Fibroblast of gingiva (primary cell): ENCODE results near the gene USP38.
A peak's percentile ranks its signal among the peaks of the same experiment; 100 is the strongest.
"Not testable (repeated sequence)": the region's sequence is repeated elsewhere in the genome, so short reads cannot be mapped to it uniquely, and the experiment has no call there.

Experiments used
- DNase-seq: peaks from one replicate; pipeline ENCODE4 v3.0.0-alpha.2; 2011; ENCODE audit warnings: low read depth

USP38 gene

GRCh38 chr4:143207555-143207954, 22.8 kb downstream of the USP38 start:
- peak; percentile 10 for DNase-seq

GRCh38 chr4:143212566-143212965, 27.8 kb downstream of the USP38 start:
- no peak for DNase-seq

DNA sequence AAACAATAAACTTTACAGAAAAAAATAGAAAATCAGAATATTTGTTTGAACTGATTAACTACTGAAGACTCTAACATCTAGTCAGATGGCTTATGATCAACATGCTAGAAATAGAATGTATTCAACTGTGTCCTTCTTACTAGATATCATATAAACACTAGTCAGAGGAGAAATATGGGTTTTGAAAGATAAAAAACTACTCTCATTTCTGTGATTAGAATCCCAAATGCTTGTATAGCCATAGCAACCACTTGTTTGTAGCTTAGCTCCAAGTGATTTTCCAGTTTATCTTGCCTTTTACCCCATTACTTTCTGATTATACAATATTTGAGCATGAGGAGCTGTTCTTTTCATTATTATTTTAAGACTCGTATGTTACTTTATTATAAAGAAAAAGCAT, 31.2 kb downstream of the USP38 start:
- DNase-seq = no peak

- no peak for DNase-seq
Measured at GRCh38 chr4:143224255-143224654, 39.5 kb downstream of the USP38 start.

DNA sequence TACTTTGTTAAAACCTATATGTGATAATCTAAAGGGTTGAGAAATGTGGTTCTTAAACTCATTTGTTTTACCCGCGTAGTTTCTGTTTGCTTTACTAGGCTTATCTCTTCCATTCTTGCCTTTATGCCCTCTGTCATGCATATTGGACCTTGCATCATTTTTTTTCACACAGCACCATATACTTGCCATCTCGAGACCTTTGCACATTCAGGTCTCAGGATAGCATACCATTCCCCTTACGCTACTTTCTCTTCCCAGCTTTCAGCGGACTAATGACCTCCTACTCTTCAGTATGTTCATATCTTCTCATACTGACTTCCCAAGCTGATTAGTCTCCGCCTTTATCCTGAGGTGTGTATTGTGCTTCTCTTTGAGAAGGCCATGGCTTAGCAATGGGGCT, 40.5 kb downstream of the USP38 start:
- DNase-seq = no peak

DNA sequence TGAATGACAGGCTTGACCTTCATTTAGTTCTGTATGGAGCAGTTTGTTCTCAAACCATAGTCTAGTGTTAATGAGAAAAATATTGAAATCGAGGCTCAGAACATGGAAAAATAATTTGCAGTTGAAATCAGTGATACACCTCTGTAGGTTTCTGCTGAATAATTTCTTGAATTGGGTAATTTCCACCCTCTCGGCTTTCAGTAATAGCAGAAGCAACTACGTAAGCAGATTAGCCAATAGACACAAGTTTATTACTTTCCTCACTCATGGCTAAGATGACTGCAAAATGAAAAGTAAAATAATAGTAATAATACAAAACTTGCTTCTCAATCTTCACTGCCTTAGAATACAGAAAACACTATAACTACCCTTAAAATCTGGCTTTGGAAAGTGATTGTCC, 46.0 kb downstream of the USP38 start:
- DNase-seq = peak; percentile 29

DNA sequence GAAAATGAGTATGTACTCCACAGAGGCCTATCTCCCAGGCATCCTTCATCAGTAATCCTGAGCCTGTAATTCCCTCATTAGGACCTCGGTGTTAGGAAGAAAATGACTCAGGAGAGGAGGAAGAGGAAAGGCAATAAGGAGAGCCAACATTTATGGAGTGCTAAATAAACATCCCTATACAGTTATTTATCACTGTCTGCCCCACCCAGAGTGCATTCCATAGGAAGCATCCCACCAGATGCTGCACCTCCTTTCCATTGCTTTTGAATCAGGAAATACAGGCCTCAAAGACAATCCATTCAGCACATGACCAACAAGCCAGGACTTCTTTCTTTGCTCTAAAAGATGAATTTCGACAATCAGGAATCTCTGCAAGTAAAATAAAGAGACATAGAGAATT, 47.6 kb downstream of the USP38 start:
- no peak for DNase-seq

GRCh38 chr4:143234153-143234552, 49.4 kb downstream of the USP38 start:
- DNase-seq = no peak

DNA sequence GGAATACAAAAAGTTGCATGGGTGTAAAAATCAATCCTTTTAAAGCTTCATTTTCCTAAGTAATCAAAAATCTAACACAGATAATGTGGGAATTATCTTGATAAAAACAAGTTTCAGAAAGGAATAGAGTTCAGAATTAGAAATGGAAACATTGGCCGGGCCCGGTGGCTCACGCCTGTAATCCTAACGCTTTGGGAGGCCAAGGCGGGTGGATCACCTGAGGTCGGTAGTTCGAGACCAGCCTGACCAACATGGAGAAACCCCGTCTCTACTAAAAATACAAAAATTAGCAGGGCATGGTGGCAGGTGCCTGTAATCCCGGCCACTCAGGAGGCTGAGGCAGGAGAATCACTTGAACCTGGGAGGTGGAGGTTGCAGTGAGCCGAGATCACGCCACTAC, 52.5 kb downstream of the USP38 start:
- not testable (repeated sequence) for DNase-seq

DNA sequence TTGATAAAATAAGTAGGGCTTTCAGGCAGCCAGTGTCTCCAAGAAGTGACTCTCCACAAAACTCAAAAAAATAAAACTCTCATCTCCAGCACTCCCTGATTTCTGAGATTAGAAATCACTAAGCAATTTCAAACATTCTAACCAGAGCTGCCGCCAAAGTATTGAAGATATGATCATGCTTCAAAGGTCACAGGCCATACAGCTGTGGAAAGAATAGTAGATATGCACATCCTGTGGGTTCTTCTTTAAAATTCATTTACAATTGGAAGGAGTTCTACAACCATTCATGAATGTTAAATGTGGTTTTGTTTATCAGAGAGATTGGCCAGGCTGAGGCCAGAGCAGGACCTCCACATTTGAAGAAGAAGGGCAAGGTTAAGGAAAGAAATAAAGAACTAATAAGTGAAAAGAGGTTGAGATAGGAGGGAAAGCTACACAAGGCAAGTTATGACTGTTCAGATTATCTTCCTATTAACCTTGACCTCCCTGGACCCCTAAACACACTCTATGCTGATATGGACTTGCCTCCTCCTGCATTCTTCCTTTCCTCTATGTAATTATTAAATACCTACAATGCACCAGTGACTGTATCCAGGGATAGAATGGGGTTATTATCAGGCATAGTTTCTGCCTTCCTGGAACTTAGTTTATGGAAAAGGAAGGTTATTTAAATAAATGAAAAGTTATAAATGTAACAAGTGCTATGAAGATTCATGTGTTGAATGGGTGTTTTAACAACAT, 56.4 kb downstream of the USP38 start:
- no peak for DNase-seq

DNA sequence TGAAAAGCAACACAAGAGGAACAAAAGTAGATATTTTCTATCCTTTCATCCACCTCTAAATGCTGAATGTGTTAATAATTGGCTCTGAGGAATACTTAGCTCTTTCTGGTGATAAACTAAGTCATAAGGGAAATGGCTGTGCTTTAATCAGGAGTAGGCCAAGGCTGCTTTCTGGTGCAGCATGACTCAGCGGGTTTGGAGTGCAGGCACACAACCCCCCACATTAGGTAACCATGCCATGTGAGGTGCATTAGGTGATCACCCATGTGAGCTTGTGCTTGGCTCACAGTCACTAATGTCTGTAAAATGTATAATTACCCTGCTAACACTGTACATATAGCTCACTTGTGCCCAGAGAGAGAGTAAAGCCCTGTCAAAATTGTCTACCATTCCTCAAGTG, 57.2 kb downstream of the USP38 start:
- DNase-seq = no peak

- no peak for DNase-seq
Measured at GRCh38 chr4:143243041-143243440, 58.3 kb downstream of the USP38 start.

GRCh38 chr4:143246977-143247376, 62.3 kb downstream of the USP38 start:
- DNase-seq = no peak

DNA sequence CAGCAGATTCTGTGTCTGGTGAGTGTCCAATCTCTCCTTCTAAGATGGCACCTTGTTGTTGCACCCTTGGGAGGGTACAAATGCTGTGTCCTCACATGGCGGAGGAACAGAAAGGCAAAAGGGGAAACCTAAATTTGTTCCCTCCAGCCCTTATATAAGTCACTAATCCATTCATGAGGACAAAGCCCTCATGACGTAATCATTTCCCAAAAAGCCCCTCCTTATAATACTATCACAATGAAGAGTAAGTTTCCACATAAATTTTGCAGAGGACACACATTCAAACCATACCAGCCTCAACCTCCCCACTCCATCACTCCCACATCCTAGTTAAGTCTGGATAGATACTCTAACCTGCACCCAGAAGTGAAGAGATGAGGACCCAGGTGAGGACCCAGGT, 63.1 kb downstream of the USP38 start:
- DNase-seq = no peak

DNA sequence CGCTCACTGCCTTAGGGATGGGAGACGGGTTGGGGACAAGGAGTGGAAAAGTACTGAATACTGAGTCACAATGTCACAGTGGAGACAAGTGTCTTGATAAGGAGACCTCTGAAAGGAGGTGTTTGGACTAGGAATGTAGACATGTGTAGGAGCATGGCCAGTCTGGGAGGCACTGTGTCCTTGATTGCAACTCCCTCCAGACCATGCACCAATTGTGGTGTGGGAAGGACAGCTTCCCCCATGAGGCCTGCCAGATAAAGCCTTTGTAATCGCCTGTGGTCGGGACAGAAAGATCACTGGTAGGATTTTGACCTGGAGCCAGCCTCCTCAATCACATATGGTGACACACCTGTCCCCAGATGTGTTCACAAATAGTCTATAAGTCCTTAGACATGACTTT, 64.1 kb downstream of the USP38 start:
- DNase-seq = no peak

GRCh38 chr4:143250617-143251016, 65.9 kb downstream of the USP38 start:
- DNase-seq = no peak

DNA sequence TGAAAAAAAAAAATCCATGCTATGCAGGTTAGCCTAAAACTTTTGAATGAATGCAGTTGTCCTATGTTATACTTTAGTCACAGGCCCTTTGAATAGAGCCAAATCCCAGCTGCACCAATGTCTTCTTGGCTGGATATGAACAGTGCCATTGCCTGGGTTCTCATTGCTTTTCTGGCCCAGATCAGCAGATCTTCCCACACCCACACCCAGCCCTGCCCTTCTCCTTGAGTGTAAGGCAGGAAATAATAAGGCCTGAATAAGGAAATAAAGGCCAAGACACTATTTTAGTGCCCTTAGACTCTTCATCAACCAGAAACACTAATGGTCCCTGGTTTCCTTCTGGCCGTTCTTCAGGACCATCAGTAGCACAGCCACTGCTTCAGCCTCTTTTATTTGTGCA, 66.6 kb downstream of the USP38 start:
- no peak for DNase-seq

DNA sequence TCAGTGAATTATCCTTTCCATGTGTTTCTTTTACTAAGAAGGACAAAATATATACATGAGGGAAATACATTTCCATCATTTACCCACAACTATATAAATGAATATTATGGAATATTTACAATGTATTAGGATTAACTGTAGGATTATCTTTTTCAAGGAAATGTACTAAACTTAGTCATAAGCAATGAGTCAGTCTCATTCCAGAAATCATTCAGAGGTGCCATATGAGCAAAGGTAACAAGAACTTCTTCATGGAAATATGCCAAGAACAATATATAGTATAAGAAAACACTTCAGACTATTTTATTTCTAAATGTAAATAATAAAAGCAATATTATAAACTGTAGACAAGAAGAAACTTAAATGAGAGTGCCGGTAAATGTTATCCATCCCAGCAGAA, 67.1 kb downstream of the USP38 start:
- no peak for DNase-seq

DNA sequence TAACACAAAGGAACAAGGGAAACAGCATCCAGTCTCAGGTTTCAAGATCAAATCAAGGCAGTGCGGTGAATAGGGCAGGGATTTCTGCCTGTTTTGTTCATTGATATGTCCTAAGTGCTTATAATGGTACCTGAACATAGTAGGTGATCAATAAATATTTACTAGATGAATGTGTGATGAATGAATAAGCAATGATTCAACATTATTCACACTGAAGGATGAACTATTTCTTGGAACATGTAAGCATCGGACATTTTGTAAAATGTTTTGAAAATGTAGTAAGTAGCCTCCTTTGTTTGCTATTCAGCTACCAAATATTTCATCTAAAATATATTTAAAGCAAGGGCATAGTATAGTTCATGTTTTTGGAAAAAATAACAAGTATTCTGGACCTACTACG, 67.8 kb downstream of the USP38 start:
- no peak for DNase-seq

GRCh38 chr4:143253166-143253565, 68.4 kb downstream of the USP38 start:
- no peak for DNase-seq

- no peak for DNase-seq
Measured at GRCh38 chr4:143254491-143255226, 69.9 kb downstream of the USP38 start.

- no peak for DNase-seq
Measured at GRCh38 chr4:143256456-143256855, 71.7 kb downstream of the USP38 start.

GRCh38 chr4:143257356-143257755, 72.6 kb downstream of the USP38 start:
- DNase-seq = no peak

DNA sequence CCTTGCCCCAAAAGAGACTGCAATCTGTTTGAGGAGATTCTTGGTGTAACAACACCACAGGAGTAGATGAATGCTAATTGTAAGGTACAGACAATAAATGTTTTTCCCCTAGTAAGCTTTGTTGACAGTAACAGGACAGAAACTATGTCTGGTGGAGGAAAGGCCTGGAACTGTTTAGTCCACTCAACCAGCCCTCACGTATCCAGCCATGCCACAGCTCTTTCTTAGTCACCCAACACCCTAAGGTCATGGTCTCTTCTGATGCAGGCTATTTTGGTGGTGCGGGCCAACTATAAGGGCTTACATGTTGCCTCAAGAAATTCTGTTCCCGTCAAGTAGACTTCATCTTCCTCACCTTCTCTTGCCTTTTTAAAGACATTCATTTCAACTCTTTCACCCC, 76.0 kb downstream of the USP38 start:
- DNase-seq = no peak
